GM12878 (cell line): ENCODE data around the gene MT4. TPM values are rescaled to one million over a fixed set of nuclear protein-coding genes. Genes with fewer than 3 reads are reported as not detected.

ENCODE experiments used
- ATAC-seq: fragments of 200-7000 bp; cut with Tn5 transposase; 3 replicates; pipeline ENCODE4 v1.9.1; 2020; ENCODE audit warnings: mild to moderate bottlenecking, moderate library complexity
- BruUV-seq: library from RNA; stranded (reverse); fragments of 400-500 nt; replicated peaks from 2 replicates; lab custom pipeline; 2021; lab: Mats Ljungman, UMichigan
- CTCF ChIA-PET: fragments of 300-600 bp; sonication (Branson Sonifier 250); formaldehyde crosslinking; extraction: SDS; loops from one replicate; lab custom pipeline; 2021; ENCODE audit warnings: inconsistent platforms; lab: Yijun Ruan, JAX
- POLR2A ChIA-PET: fragments of 350-600 bp; formaldehyde crosslinking; extraction: SDS; loops from one replicate; lab custom pipeline; 2021; ENCODE audit warnings: inconsistent platforms; lab: Charles Lee
- RAD21 ChIA-PET: fragments of 300-600 bp; sonication (Branson Sonifier 250); formaldehyde crosslinking; loops from one replicate; lab custom pipeline; 2023; ENCODE audit warnings: antibody characterized with exemption; ENCODE audit not compliant: unreplicated experiment; lab: Charles Lee
- SMC1A ChIA-PET: fragments of 300-600 bp; sonication (Branson Sonifier 250); formaldehyde crosslinking; loops from one replicate; lab custom pipeline; 2023; ENCODE audit not compliant: unreplicated experiment, uncharacterized antibody; lab: Charles Lee
- DNase-seq: peaks from one replicate; pipeline ENCODE4 v3.0.0-alpha.2; 2011; ENCODE audit warnings: low read depth, low spot score
- FAIRE-seq: peaks from 3 replicates; lab custom pipeline; 2011; peaks lifted over from hg19 to GRCh38; lab: Jason Lieb, UNC
- H2AFZ ChIP-seq: 2 replicates; pipeline ENCODE4 v1.6.0; 2011; ENCODE audit warnings: low read depth, low read length, control low read depth; ENCODE audit not compliant: control insufficient read depth
- H3K27ac ChIP-seq: 2 replicates; pipeline ENCODE4 v1.5.1; 2011; ENCODE audit warnings: control low read depth; ENCODE audit not compliant: control insufficient read depth, insufficient read depth
- H3K27me3 ChIP-seq, 2 experiments: replicated peaks in 1 of 2; 2 replicates each; pipeline versions ENCODE4 v1.6.0 to v1.6.1; 2011; ENCODE audit warnings: low read length in 1 of 2; ENCODE audit not compliant: control insufficient read depth in 2 of 2, insufficient read depth in 2 of 2
- H3K36me3 ChIP-seq, 2 experiments: 2 replicates each; pipeline ENCODE4 v1.5.1; 2011; ENCODE audit warnings: low read length in 1 of 2; ENCODE audit not compliant: control insufficient read depth in 2 of 2, insufficient read depth in 2 of 2
- H3K4me1 ChIP-seq: 2 replicates; pipeline ENCODE4 v1.6.1; 2011; ENCODE audit warnings: mild to moderate bottlenecking, low read length, moderate library complexity, mixed read lengths; ENCODE audit not compliant: control insufficient read depth, insufficient read depth
- H3K4me2 ChIP-seq: 2 replicates; pipeline ENCODE4 v1.6.0; 2011; ENCODE audit warnings: control low read depth; ENCODE audit not compliant: control insufficient read depth, insufficient read depth
- H3K4me3 ChIP-seq: fragments of 200-600 bp; sonication (generic); 2 replicates; pipeline ENCODE4 v1.5.1; 2016
- H3K79me2 ChIP-seq: 2 replicates; pipeline ENCODE4 v1.6.0; 2011; ENCODE audit warnings: low read length; ENCODE audit not compliant: control insufficient read depth, insufficient read depth
- H3K9ac ChIP-seq: 2 replicates; pipeline ENCODE4 v1.8.0; 2011; ENCODE audit warnings: low read length, control low read depth, mixed read lengths; ENCODE audit not compliant: control insufficient read depth, insufficient read depth
- H3K9me3 ChIP-seq: replicated peaks from 3 replicates; pipeline ENCODE4 v1.5.1; 2011; ENCODE audit warnings: mild to moderate bottlenecking, low read length; ENCODE audit not compliant: control insufficient read depth, insufficient read depth
- H4K20me1 ChIP-seq: 2 replicates; pipeline ENCODE4 v1.6.0; 2011; ENCODE audit not compliant: control insufficient read depth, insufficient read depth
- IRF4 ChIP-seq: IDR thresholded peaks from 2 replicates; pipeline ENCODE4 v1.6.1; 2011; ENCODE audit warnings: low read depth, low read length
- MEF2A ChIP-seq: IDR thresholded peaks from 2 replicates; pipeline ENCODE4 v1.6.1; 2011; ENCODE audit warnings: low read depth, mild to moderate bottlenecking, low read length, moderate library complexity; ENCODE audit not compliant: insufficient read depth
- SPI1 ChIP-seq: IDR thresholded peaks from 2 replicates; pipeline ENCODE4 v1.6.1; 2011; ENCODE audit warnings: low read depth, mild to moderate bottlenecking, low read length, moderate library complexity, borderline replicate concordance; ENCODE audit not compliant: insufficient read depth
- SUPT20H ChIP-seq: IDR thresholded peaks from 2 replicates; pipeline ENCODE4 v1.6.1; 2011; ENCODE audit warnings: low read depth, mild to moderate bottlenecking, low read length, moderate library complexity, borderline replicate concordance; ENCODE audit not compliant: control insufficient read depth
- ZNF217 ChIP-seq: fragments of 450-650 bp; IDR thresholded peaks from 2 replicates; pipeline ENCODE4 v1.6.1; 2017; ENCODE audit warnings: antibody characterized with exemption, mild to moderate bottlenecking
- ZNF24 ChIP-seq: fragments of 450-650 bp; IDR thresholded peaks from 2 replicates; pipeline ENCODE4 v1.6.1; 2017; ENCODE audit warnings: antibody characterized with exemption, mild to moderate bottlenecking
- WGBS: methylation state at CpG from one replicate; pipeline ENCODE4 v1.1.6; 2016; ENCODE audit warnings: low lambda C conversion rate; ENCODE audit not compliant: insufficient replicate concordance, insufficient coverage; ENCODE audit errors: missing lambda C conversion rate; 5-methylcytosine and 5-hydroxymethylcytosine counted together
- in situ Hi-C: fragments of 300-500 bp; cut with MboI; formaldehyde crosslinking; loops from 9 replicates; pipeline ENCODE4 v1.14.3; 2018; ENCODE audit warnings: mixed read lengths
- intact Hi-C: fragments of 100-400 bp; cut with micrococcal nuclease; formaldehyde crosslinking; loops from one replicate; pipeline ENCODE4 v1.14.2; 2022; ENCODE audit not compliant: unreplicated experiment
- polyA plus RNA-seq, 11 experiments: library from polyadenylated mRNA; depleted of rRNA in 4 of 11; unstranded in 6 of 11; stranded (reverse) in 5 of 11; fragments of >200 nt; fragmentation: Nextera tagmentation in 4 of 11; fragmentation: Illumina TruSeq in 1 of 11; extraction: Ambion mirVana in 4 of 11; extraction: Trizol in 1 of 11; gene quantifications; 1 replicate in 1 of 11; 2 replicates in 10 of 11; pipeline versions ENCODE4 v1.2.1 to v1.2.3, GENCODE V29; 2011 to 2016; ENCODE audit warnings: inconsistent platforms in 2 of 11, missing spikeins in 2 of 11, low read depth in 1 of 11
- total RNA-seq, 4 experiments: library from RNA; depleted of rRNA in 3 of 4; stranded (reverse); fragments of >200 nt in 3 of 4; fragmentation: Illumina TruSeq in 1 of 4; extraction: Trizol in 1 of 4; gene quantifications; 2 replicates each; pipeline versions ENCODE4 v1.2.1 to v1.2.3, GENCODE V29; 2013 to 2021
- TF ChIP-seq, protein P1 (sequence below): fragments of 450-650 bp; conservative IDR thresholded peaks from 2 replicates; pipeline ENCODE4 v1.6.1; 2017; ENCODE audit warnings: mild to moderate bottlenecking, moderate library complexity

Gene MT4
- total and polyA plus RNA-seq, 10 of the 15 experiments (the other 5 are each of a cell fraction or from before 2014, with no cell fraction given) = not detected

DNA sequence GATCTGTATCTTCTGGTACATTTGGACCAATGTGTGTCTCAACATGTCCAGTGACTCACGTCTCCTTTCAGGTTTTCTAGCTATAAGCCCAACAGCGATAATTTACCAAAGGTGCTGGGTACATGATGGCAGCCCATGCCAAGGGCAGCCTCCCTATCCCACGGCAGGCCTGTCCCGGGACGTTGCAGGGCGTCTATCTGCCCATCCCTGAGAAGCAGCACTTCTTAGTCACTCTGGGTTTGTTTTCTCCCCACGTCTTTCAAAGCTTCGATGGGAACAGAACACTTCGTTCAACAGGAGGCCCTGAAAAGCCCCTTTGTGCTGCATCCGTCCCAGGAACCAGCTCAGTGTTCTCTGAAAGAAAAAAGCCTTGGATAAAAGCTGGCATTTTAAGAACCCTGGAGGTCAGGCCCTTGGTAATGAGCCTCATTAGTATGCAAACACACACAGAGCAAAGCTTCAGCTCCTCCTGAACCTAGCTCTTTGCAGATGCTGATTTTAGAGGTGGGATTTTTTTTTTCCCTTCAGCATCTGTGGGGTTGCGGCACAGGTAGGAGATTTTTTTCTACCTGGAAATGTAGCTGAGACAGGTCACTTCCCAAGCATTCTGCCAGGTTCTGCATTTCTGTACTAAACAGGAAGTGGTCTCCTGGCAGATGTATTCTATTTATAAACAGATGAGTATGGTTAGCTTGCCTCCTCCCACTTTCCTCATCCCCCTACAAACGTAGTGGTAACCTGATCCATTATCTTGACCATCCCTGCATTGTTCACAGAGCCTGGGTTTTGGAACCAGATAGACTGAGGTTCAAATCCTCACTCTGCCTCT, 17.5 kb upstream of the MT4 start:
- no peak overlapping the region; the same call in 1 of the 2 replicates for H2AFZ ChIP-seq
- no peak for DNase-seq
- no peak for FAIRE-seq
- H3K9me3 ChIP-seq = no peaks in the 10 kb centered on the region
- peak; percentile 18; the same call in 1 of the 2 replicates for TF ChIP-seq SPI1
- TF ChIP-seq, protein P1, sequence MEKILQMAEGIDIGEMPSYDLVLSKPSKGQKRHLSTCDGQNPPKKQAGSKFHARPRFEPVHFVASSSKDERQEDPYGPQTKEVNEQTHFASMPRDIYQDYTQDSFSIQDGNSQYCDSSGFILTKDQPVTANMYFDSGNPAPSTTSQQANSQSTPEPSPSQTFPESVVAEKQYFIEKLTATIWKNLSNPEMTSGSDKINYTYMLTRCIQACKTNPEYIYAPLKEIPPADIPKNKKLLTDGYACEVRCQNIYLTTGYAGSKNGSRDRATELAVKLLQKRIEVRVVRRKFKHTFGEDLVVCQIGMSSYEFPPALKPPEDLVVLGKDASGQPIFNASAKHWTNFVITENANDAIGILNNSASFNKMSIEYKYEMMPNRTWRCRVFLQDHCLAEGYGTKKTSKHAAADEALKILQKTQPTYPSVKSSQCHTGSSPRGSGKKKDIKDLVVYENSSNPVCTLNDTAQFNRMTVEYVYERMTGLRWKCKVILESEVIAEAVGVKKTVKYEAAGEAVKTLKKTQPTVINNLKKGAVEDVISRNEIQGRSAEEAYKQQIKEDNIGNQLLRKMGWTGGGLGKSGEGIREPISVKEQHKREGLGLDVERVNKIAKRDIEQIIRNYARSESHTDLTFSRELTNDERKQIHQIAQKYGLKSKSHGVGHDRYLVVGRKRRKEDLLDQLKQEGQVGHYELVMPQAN = no peak
- TF ChIP-seq ZNF24 = no peak
- TF ChIP-seq SUPT20H = no peak
- no peak for TF ChIP-seq IRF4
- peak; percentile 16; the same call in 1 of the 2 replicates for TF ChIP-seq MEF2A
- TF ChIP-seq ZNF217 = no peak
- ChIA-PET RAD21 (interaction anchor here (1.2 to 1.8 kb wide), 2 partner anchors 30 to 154 kb away, joined by 3 to 4 read pairs; no protein-coding TSS in a partner anchor), CTCF (interaction anchor here (0.8 to 2.4 kb wide), 4 partner anchors 29 to 155 kb away, joined by 3 to 13 read pairs (median 5); no protein-coding TSS in a partner anchor), POLR2A (interaction anchor here (0.7 kb wide), 1 partner anchor 86 kb away, joined by 8 read pairs; no protein-coding TSS in a partner anchor), SMC1A (interaction anchor here (0.6 to 1.6 kb wide), 4 partner anchors 14 to 829 kb away, joined by 3 to 4 read pairs (median 3); no protein-coding TSS in a partner anchor)
- H3K9ac ChIP-seq = no peak overlapping the region
- 33% methylated on average over 12 of the region's 12 CpGs for WGBS
- peaks cover 7% of the 10 kb centered on the region for H3K4me1 ChIP-seq
- H3K36me3 ChIP-seq = no peaks in the 10 kb centered on the region
- in situ Hi-C loops (no loop called here), intact Hi-C loops (no loop called here)
- no peaks in the 10 kb centered on the region for H3K79me2 ChIP-seq
- no peaks in the 10 kb centered on the region for H4K20me1 ChIP-seq
- H3K27ac ChIP-seq = no peak overlapping the region
- H3K4me3 ChIP-seq = no peak overlapping the region
- peaks cover 0 to 2% of the 10 kb centered on the region in 2 experiments; a peak in 1 of 4 replicates for H3K27me3 ChIP-seq
- peak; percentile 45 for ATAC-seq
- H3K4me2 ChIP-seq = peak overlapping the region; percentile 25; the same call in 1 of the 2 replicates
- no TSS peak for BruUV-seq
